HepG2 (cell line): ENCODE data around the gene ARID1A. TPM values are rescaled to one million over a fixed set of nuclear protein-coding genes. Genes with fewer than 3 reads are reported as not detected.

Experiments
- AKAP8 ChIP-seq: sonication (generic); formaldehyde crosslinking; IDR thresholded peaks from 2 replicates; pipeline ENCODE4 v1.5.1; 2020; ENCODE audit warnings: mild to moderate bottlenecking, missing genetic modification reagents
- ARID4A ChIP-seq: sonication (generic); formaldehyde crosslinking; IDR thresholded peaks from 2 replicates; pipeline ENCODE4 v1.5.0; 2020; ENCODE audit warnings: mild to moderate bottlenecking, missing genetic modification reagents, borderline replicate concordance
- ATF4 ChIP-seq, 2 experiments: fragments of 450-650 bp in 1 of 2; sonication (generic) in 1 of 2; formaldehyde crosslinking; IDR thresholded peaks; 2 replicates each; pipeline versions ENCODE4 v1.5.0 to v1.8.0; 2020 to 2022; ENCODE audit warnings: mild to moderate bottlenecking in 1 of 2, missing genetic modification reagents in 1 of 2
- ATF7 ChIP-seq, 2 experiments: fragments of 450-650 bp in 1 of 2; sonication (generic) in 1 of 2; formaldehyde crosslinking in 1 of 2; IDR thresholded peaks; 2 replicates each; pipeline versions ENCODE4 v1.4.0 to v1.6.1; 2016 to 2020; ENCODE audit warnings: antibody characterized with exemption in 1 of 2, mild to moderate bottlenecking in 1 of 2, missing genetic modification reagents in 1 of 2
- GATAD2A ChIP-seq: IDR thresholded peaks from 2 replicates; pipeline ENCODE4 v1.6.1; 2016
- HDAC2 ChIP-seq: sonication (generic); formaldehyde crosslinking; IDR thresholded peaks from 2 replicates; pipeline ENCODE4 v1.4.0; 2020; ENCODE audit warnings: missing genetic modification reagents
- HOMEZ ChIP-seq: IDR thresholded peaks from 2 replicates; pipeline ENCODE4 v1.6.1; 2016; ENCODE audit warnings: low read depth
- NAIF1 ChIP-seq: sonication (generic); formaldehyde crosslinking; IDR thresholded peaks from 2 replicates; pipeline ENCODE4 v1.5.0; 2020; ENCODE audit warnings: mild to moderate bottlenecking, missing genetic modification reagents, borderline replicate concordance
- PAF1 ChIP-seq: IDR thresholded peaks from 2 replicates; pipeline ENCODE4 v1.6.1; 2016; ENCODE audit warnings: missing genetic modification reagents, missing compliant biosample characterization
- PHF21A ChIP-seq: sonication (generic); formaldehyde crosslinking; IDR thresholded peaks from 2 replicates; pipeline ENCODE4 v1.5.0; 2020; ENCODE audit warnings: mild to moderate bottlenecking, missing genetic modification reagents
- RXRB ChIP-seq: IDR thresholded peaks from 2 replicates; pipeline ENCODE4 v1.6.1; 2016; ENCODE audit warnings: borderline replicate concordance, missing genetic modification reagents, missing compliant biosample characterization
- SNAPC4 ChIP-seq: sonication (generic); formaldehyde crosslinking; IDR thresholded peaks from 2 replicates; pipeline ENCODE4 v1.4.0; 2020; ENCODE audit warnings: mild to moderate bottlenecking, missing genetic modification reagents
- SOX5 ChIP-seq: IDR thresholded peaks from 2 replicates; pipeline ENCODE4 v1.6.1; 2016; ENCODE audit warnings: borderline replicate concordance
- SP5 ChIP-seq: IDR thresholded peaks from 2 replicates; pipeline ENCODE4 v1.6.1; 2016; ENCODE audit warnings: low read depth, borderline replicate concordance
- ZNF136 ChIP-seq: sonication (generic); formaldehyde crosslinking; IDR thresholded peaks from 2 replicates; pipeline ENCODE4 v1.8.1; 2022; ENCODE audit warnings: low read depth, mild to moderate bottlenecking, moderate library complexity, missing genetic modification reagents
- ZNF282 ChIP-seq: fragments of 450-650 bp; IDR thresholded peaks from 2 replicates; pipeline ENCODE4 v1.6.1; 2018; ENCODE audit not compliant: partially characterized antibody
- ZNF564 ChIP-seq: sonication (generic); formaldehyde crosslinking; IDR thresholded peaks from 2 replicates; pipeline ENCODE4 v1.8.1; 2023; ENCODE audit warnings: mild to moderate bottlenecking, missing genetic modification reagents
- ZZZ3 ChIP-seq: sonication (generic); formaldehyde crosslinking; IDR thresholded peaks from 2 replicates; pipeline ENCODE4 v1.4.0; 2020; ENCODE audit warnings: missing genetic modification reagents, mild to moderate bottlenecking, borderline replicate concordance
- polyA plus RNA-seq, 8 experiments: library from polyadenylated mRNA; depleted of rRNA in 3 of 8; stranded (reverse) in 7 of 8; unstranded in 1 of 8; fragments of >200 nt; fragmentation: Illumina TruSeq in 4 of 8; extraction: Trizol in 4 of 8; gene quantifications; 2 replicates each; pipeline versions ENCODE4 v1.2.1 to v1.2.3, GENCODE V29; 2011 to 2016; ENCODE audit warnings: low read depth in 4 of 8, missing spikeins in 1 of 8, mixed read lengths in 1 of 8; ENCODE audit not compliant: insufficient read depth in 1 of 8
- total RNA-seq, 5 experiments: library from RNA; depleted of rRNA; stranded (reverse); fragments of >200 nt; fragmentation: Illumina TruSeq; extraction: Trizol; gene quantifications; 2 replicates each; pipeline ENCODE4 v1.2.3, GENCODE V29; 2016; ENCODE audit warnings: low read depth in 1 of 5

ARID1A gene
- total and polyA plus RNA-seq, 2 of the 13 experiments (the other 11 are each of a cell fraction or from before 2014, with no cell fraction given): 11.9 to 15.9 TPM

GRCh38 chr1:26771643-26772321 lies 76.0 kb downstream of the ARID1A start (continued):
- TF ChIP-seq ARID4A (CRISPR knock-in tag): 0 out of 2 replicates have a peak, but pooled peaks have one; percentile 13
- TF ChIP-seq PHF21A (CRISPR knock-in tag): no peak
- no peak for TF ChIP-seq NAIF1 (CRISPR knock-in tag)
- no peak for TF ChIP-seq ATF7 (IDR thresholded peaks at IDR 0.05)
- TF ChIP-seq ATF7 (CRISPR knock-in tag; IDR thresholded peaks at IDR 0.05): no peak
- peak; percentile 65; the same call in 1 of the 2 replicates for TF ChIP-seq HOMEZ (CRISPR knock-in tag)
- no peak for TF ChIP-seq ZNF564
- no peak for TF ChIP-seq SP5 (CRISPR knock-in tag)
- no peak for TF ChIP-seq HDAC2 (CRISPR knock-in tag)
- TF ChIP-seq ZNF282: no peak
- TF ChIP-seq ZZZ3 (CRISPR knock-in tag): no peak
- no peak for TF ChIP-seq AKAP8 (CRISPR knock-in tag)
- TF ChIP-seq SNAPC4: no peak
- TF ChIP-seq SOX5: peak; percentile 46; the same call in 1 of the 2 replicates
- peak; percentile 80 for TF ChIP-seq GATAD2A
- no peak for TF ChIP-seq ZNF136 (CRISPR knock-in tag)
- TF ChIP-seq PAF1: no peak
- no peak for TF ChIP-seq ATF4 (CRISPR knock-in tag; IDR thresholded peaks at IDR 0.05)
- TF ChIP-seq RXRB (CRISPR knock-in tag): peak; percentile 88
